HFF-Myc (cell line): ENCODE results near the gene DCAF12.
"Not testable (repeated sequence)": the region's sequence is repeated elsewhere in the genome, so short reads cannot be mapped to it uniquely, and the experiment has no call there.

Experiments used
- DNase-seq: peaks from one replicate; pipeline ENCODE4 v3.0.0-alpha.2; 2011; ENCODE audit warnings: low read depth; ENCODE audit errors: extremely low read depth
- H3K4me3 ChIP-seq: replicated peaks from 2 replicates; pipeline ENCODE4 v1.5.1; 2011; ENCODE audit warnings: low read depth, mild to moderate bottlenecking, control low read depth, low read length
- CTCF ChIP-seq: IDR thresholded peaks from 2 replicates; pipeline ENCODE4 v1.5.1; 2012; ENCODE audit warnings: mild to moderate bottlenecking, low read depth, low read length, control low read depth; ENCODE audit errors: missing control alignments

Gene DCAF12

DNA sequence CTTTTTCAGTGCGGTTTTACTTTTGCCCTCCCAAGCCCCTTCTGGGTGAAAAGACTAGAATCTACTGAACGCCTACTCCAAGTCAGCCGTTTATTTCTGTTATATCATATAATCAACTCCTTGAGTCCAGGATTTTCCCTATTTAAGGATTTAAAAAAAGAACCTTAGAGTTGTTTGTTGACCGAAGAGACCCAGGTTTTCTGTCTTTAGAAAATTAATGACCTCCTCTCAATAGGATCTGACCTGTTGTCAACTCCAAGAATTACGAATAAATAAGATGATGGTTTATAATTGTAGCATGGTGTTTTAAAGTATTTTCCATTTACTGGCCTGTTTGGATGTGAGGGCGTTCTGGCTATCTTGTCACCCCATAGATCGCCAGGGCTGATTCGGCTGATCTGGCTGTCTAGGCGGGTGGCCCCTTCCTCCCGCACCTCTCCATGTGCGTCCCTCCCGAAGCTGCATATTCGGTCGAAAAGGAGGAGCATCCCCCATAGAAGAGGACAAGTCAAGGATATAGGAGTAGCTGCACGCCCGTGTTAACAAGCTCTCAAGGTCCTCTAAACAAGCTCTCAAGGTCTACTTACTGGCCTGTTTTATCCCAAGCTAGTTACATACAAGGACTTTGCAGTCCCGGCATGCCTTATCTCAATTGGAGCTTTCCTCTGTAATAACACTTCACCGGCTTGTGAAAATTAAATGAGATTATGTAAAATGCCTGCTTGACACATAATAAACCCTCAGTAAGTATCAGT, 76.7 kb downstream of the DCAF12 start:
- no peak for DNase-seq
- peak overlapping the region; percentile 72 for H3K4me3 ChIP-seq
- no peak for TF ChIP-seq CTCF

- peak; percentile 93 for DNase-seq
- H3K4me3 ChIP-seq = peak within 1 kb of the TSS; percentile 72
Measured at GRCh38 chr9:34048727-34049629, 77.5 kb downstream of the DCAF12 start, which contains the start of gene UBAP2. Gene UBAP2, minus strand, starts transcription at chr9:34048887. Its CDS starts 31,739 bp downstream, at chr9:34017148.

DNA sequence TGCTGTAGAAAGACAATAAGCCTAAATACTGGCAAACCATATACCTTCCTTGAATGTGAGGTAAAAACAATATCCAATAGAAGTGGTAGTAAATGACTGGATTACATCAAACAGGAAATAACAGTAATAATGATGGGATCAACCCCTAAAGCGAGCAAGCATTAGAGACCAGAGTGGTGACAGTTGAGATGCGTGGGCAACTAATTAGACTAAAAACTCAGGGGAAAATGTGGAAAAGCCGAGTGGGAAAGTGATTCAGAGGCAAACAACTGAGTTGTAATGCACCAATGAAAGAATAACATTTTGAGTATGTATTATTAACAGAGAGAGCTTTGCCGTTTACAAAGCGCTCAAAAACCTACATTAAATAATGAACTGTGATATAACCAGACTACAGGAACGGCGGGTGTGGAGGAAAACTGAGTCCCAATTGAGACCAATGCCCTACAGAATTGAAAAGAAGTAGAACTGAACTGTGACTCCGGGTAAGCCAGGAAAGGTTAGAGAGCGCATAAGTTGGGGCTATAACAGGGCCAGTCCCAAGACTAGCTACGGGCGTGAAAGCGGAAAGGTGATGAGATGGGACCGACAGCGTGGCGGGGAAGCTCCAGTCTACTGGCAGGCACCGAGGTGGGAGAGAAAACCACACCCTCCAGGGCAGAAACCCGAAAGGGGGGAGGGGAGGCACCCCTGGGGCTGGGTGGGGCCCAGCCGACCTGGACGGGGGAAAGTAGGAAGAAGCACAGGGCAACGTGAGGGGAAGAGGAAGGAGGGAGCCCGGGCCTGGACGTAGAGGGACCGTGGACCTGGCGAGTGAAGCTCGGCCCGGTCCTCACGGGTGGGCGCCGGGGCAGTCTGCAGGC, 78.4 kb downstream of the DCAF12 start:
- no peak for TF ChIP-seq CTCF
- peak overlapping the region; percentile 72 for H3K4me3 ChIP-seq
- no peak for DNase-seq

More at GRCh38 chr9:34048727-34049629, 77.5 kb downstream of the DCAF12 start, which contains the start of gene UBAP2:
- TF ChIP-seq CTCF = no peak

GRCh38 chr9:34046784-34047379, 79.6 kb downstream of the DCAF12 start:
- H3K4me3 ChIP-seq = peak overlapping the region; percentile 72
- no peak for DNase-seq
- no peak for TF ChIP-seq CTCF

DNA sequence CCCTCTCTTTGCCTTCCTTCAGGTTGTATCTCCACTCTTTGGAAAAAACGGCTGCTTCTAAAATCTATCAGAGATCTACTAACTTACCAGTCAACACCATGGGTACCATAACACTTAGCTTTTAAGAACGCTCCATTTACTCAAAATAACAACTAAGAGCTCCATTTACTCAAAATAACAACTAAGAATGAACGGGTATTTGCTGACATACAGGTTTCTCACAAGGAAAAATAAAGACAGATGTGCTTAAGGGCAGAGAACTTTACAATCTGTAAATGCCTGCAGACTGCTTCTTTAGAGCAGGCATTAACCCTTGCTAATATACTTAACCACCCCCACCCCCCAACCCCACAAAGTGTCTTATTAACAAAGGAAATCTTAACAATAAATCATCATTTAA, 80.6 kb downstream of the DCAF12 start:
- peak overlapping the region; percentile 72 for H3K4me3 ChIP-seq
- no peak for TF ChIP-seq CTCF
- no peak for DNase-seq

DNA sequence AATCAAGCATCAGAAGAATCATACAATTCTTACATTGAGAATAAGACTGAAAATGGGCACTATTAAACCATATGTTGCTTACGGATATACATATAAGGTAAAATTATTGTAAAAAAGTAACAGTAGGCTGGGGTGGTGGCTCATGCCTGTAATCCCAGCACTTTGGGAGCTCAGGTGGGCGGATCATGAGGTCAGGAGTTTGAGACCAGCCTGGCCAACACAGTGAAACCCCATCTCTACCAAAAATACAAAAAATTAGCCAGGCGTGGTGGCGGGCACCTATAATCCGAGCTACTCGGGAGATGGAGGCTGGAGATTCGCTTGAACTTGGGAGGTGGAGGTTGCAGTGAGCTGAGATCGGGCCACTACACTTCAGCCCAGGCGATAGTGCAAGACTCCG, 84.4 kb downstream of the DCAF12 start:
- H3K4me3 ChIP-seq, DNase-seq: not testable (repeated sequence)

DNA sequence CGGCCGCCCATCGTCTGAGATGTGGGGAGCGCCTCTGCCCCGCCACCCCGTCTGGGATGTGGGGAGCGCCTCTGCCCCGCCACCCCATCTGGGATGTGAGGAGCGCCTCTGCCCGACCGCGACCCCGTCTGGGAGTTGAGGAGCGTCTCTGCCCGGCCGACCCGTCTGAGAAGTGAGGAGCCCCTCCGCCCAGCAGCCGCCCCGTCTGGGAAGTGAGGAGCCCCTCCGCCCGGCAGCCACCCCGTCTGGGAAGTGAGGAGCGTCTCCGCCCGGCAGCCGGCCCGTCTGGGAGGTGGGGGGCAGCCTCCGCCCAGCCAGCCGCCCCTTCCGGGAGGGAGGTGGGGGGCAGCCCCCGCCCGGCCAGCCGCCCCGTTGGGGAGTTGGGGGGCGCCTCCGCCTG, 87.6 kb downstream of the DCAF12 start:
- DNase-seq, H3K4me3 ChIP-seq: not testable (repeated sequence)
